HG03108 (cell line): ENCODE measurements around the gene NHEJ1.

ENCODE experiments used
- ATAC-seq: cut with Tn5 transposase; IDR thresholded peaks from one replicate; pipeline ENCODE4 v1.9.1; 2021; ENCODE audit warnings: moderate library complexity; ENCODE audit not compliant: unreplicated experiment

The NHEJ1 gene

GRCh38 chr2:219031005-219031738 lies 129.4 kb downstream of the NHEJ1 start:
- no peak for ATAC-seq

GRCh38 chr2:219030177-219030940 lies 130.3 kb downstream of the NHEJ1 start:
- ATAC-seq: no peak

DNA sequence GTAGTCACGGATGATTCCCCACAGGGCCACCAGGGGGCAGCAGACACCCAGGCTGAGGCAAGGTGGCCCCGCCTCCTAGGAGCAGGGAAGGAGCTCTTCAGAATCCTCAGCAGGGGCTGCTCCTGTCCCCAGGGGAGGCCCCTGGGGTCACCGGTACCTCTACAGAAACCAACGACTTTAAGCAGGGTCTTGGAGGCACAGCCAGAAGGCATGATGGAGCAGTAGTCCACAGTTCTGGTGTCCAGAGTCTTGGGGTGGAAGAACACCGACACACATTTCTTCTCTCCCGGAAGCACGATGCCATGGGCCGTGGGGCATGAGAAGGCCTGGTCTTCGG lies 130.8 kb downstream of the NHEJ1 start:
- ATAC-seq: peak; percentile 58

- no peak for ATAC-seq
These were observed 131.4 kb downstream of the NHEJ1 start for GRCh38 chr2:219028996-219029828.

GRCh38 chr2:219028141-219028540 lies 132.5 kb downstream of the NHEJ1 start:
- ATAC-seq: no peak

- ATAC-seq: no peak
These were observed 133.0 kb downstream of the NHEJ1 start for GRCh38 chr2:219027511-219028055.

DNA sequence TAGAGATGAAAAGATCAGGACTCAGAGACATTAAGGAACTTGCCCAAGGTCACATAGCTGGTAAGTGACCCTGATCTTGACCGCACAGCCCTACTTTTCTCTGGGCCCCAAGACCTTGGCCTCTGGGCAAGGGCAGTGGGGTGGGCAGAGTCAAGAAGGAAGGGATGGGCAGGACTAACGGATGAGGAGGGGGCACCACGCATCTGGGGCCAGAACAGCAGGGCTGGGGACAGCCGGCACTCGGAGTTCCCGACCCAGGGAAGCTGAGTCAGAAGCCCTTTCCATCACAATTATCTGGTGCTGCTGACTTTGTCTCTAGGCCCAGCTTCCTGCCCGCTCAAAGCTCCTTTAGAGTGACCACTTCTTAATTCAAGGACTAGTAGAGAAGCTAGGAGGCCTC lies 133.7 kb downstream of the NHEJ1 start:
- ATAC-seq: no peak

DNA sequence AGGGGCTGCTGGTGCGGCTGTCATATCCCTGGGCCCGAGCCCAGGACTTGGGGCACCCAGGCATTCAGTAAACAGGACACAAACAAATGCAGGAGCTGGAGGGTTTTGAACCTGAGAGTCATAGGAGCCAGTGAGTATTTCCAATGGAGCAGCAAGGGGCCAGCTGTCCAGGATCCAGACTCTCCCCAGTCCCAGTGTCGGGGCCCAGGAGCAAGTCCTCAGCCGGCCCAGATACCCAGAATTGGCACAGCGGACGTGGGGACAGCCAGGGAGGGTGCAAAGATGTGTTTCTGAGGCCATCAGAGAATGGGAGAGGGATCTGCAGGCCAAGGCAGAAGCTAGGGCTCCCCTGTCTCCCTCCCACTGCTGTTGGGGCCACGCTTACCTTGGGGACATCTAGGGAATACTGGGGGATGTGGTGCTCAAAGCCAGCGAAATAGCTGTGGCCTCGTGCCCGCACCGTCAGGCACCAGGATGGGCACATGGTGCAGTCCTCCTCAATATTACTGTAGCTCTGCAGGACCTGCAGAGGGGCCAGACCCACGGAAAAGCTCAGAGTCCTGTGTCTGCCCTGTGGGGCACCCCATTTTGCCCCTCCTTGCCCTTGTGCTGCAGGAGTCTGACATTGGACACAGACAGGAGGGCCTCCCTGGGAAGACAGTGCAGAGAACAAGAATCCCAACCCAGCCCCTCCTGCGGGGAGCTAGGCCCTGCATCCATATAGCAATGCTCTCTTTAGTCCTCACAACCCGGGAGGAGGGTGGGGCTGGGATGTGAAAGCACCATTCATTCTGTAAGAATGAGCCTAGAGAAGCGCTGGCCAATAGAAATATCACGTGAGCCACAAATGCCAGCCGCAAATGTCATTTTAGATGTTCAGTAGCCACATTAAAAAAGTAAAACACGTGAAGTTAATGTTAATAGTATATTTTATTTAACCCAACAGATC lies 134.7 kb downstream of the NHEJ1 start:
- ATAC-seq: no peak
